H1 (cell line): ENCODE results near the gene AGPAT2. TPM values are rescaled to one million over a fixed set of nuclear protein-coding genes. Genes with fewer than 3 reads are reported as not detected.

Experiments
- ATF2 ChIP-seq: IDR thresholded peaks from 2 replicates; pipeline ENCODE4 v1.6.1; 2012; ENCODE audit warnings: low read length, inconsistent platforms
- CEBPB ChIP-seq: IDR thresholded peaks from 2 replicates; pipeline ENCODE4 v1.6.1; 2012; ENCODE audit warnings: low read depth, low read length
- CTBP2 ChIP-seq: IDR thresholded peaks from 2 replicates; pipeline ENCODE4 v1.7.0; 2011; ENCODE audit warnings: borderline replicate concordance, mild to moderate bottlenecking, moderate library complexity, mixed read lengths, low read length; ENCODE audit not compliant: insufficient read depth, insufficient read length
- EGR1 ChIP-seq: IDR thresholded peaks from 2 replicates; pipeline ENCODE4 v1.6.1; 2011; ENCODE audit warnings: low read depth, low read length, borderline replicate concordance
- EZH2 ChIP-seq: fragments of 200-600 bp; sonication (generic); IDR thresholded peaks from 2 replicates; pipeline ENCODE4 v1.7.1; 2012; ENCODE audit warnings: low read depth, mild to moderate bottlenecking, moderate library complexity, low read length, inconsistent platforms; ENCODE audit not compliant: severe bottlenecking
- GTF2F1 ChIP-seq: IDR thresholded peaks from 2 replicates; pipeline ENCODE4 v1.6.1; 2012; ENCODE audit warnings: low read depth, low read length, improper control_type of control experiment, borderline replicate concordance
- JUND ChIP-seq: IDR thresholded peaks from 2 replicates; pipeline ENCODE4 v1.6.1; 2011; ENCODE audit warnings: mild to moderate bottlenecking, improper control_type of control experiment, low read length
- KDM1A ChIP-seq: fragments of 200-600, 300-600 bp; sonication (generic); IDR thresholded peaks from 2 replicates; pipeline ENCODE4 v1.7.1; 2016; ENCODE audit warnings: mild to moderate bottlenecking, low read length, borderline replicate concordance
- POLR2A ChIP-seq, 2 experiments: IDR thresholded peaks; 1 replicate in 1 of 2; 2 replicates in 1 of 2; pipeline ENCODE4 v1.6.1; 2011; ENCODE audit warnings: low read depth in 2 of 2, low read length in 2 of 2, mild to moderate bottlenecking in 2 of 2; ENCODE audit errors: control extremely low read depth in 1 of 2
- RXRA ChIP-seq: IDR thresholded peaks from 2 replicates; pipeline ENCODE4 v1.6.1; 2011; ENCODE audit warnings: low read depth, mild to moderate bottlenecking, low read length, moderate library complexity; ENCODE audit not compliant: insufficient read depth
- SIRT6 ChIP-seq: IDR thresholded peaks from one replicate; pipeline ENCODE4 v1.7.1; 2012; ENCODE audit warnings: low read length, inconsistent platforms
- polyA plus RNA-seq, 7 experiments: library from polyadenylated mRNA; depleted of rRNA in 3 of 7; stranded (reverse) in 5 of 7; unstranded in 2 of 7; fragments of >200 nt in 5 of 7; fragments of 200-250 nt in 2 of 7; gene quantifications; 1 replicate in 5 of 7; 2 replicates in 1 of 7; 4 replicates in 1 of 7; pipeline versions ENCODE4 v1.2.1 to v1.2.3, GENCODE V29; 2011 to 2013; ENCODE audit warnings: missing spikeins in 2 of 7, mixed read lengths in 2 of 7
- total RNA-seq: library from RNA; stranded (reverse); fragmentation: NEBNext Ultra II Directional; extraction: Animal tissue kit (Norgen Biotek cat#: 25700); gene quantifications from 2 replicates; pipeline ENCODE4 v1.2.1, GENCODE V29; 2021

The AGPAT2 gene
- total and polyA plus RNA-seq, 2 of the 8 experiments (the other 6 are each of a cell fraction or from before 2014, with no cell fraction given) = 31.6 to 37.6 TPM

DNA sequence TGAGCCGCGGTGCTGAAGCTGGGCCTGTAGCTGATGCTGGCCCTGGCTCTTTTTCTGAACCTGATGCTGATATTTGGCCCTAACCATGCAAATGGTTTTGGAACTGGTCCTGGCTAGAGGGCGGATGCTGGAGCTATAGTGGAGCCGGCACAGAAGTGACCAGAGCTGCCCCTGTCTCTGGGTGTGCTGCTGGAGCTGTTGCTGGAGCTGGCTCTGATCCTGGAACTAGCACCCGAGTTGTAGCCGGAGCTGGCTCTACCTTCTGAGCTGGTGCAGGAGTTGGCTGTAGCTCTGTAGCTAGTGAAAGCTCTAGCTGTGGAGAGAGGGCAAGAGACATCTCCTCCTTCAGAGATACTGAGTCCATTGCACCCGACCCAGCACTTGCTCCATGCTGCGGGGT, 42.7 kb upstream of the AGPAT2 start (continued):
- TF ChIP-seq EZH2 = no peak
- no peak for TF ChIP-seq RXRA
- TF ChIP-seq ATF2 = no peak
- no peak for TF ChIP-seq GTF2F1
- no peak for TF ChIP-seq KDM1A
- TF ChIP-seq JUND = no peak
- TF ChIP-seq POLR2A (IDR thresholded peaks at IDR 0.05; ENCODE audit: control extremely low read depth in 1 of 2, low read depth in 2 of 2, low read length in 2 of 2) = no peak
- TF ChIP-seq CEBPB = no peak
- TF ChIP-seq SIRT6 = no peak
- TF ChIP-seq EGR1 = no peak
- no peak for TF ChIP-seq CTBP2
